Activated CD4-positive, alpha-beta T cell treated with anti-CD3 and anti-CD28 coated beads, Interleukin-2, amount 50 U/mL, for 48 hours (primary cell): Measurements from ENCODE around the gene KCNQ1.

Source experiments
- DNase-seq, 2 experiments: peaks; one replicate each; pipeline ENCODE4 v3.0.0-alpha.2; 2020

The KCNQ1 gene

DNA sequence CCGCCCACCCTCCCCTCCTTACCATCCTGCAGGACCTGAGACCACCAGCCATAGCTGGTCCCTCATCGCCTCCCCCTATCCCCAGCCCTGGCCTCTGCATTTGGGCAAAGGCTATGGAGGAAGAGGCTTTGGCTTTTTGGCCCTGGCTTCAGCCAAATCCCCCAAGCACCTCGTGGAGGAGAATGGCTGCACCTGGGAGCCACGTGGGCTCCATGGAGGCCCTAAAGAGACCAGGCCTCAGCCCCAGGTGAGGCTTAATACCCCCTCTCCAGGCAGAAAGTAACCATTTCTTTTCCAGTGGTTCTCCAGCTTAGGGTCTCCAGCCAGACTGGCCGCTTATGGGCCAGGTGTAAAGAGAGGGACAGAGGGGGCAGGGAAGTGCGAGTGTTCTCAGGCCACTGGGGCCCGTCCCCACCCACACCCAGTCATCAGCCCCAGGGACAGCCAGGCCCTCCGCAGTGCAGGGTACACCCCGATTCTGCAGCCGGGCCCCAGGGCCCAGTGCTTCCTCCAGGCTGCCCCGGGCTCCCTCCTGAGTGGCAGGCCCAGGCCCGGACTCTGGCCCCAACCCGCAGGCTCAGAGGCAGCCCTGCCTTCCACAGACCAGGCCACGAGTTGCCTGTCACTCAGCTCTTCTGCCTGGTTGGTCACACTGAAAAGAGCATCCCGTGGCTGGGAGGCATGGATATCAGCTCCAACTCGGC lies 414.3 kb downstream of the KCNQ1 start:
- no peak for DNase-seq

DNA sequence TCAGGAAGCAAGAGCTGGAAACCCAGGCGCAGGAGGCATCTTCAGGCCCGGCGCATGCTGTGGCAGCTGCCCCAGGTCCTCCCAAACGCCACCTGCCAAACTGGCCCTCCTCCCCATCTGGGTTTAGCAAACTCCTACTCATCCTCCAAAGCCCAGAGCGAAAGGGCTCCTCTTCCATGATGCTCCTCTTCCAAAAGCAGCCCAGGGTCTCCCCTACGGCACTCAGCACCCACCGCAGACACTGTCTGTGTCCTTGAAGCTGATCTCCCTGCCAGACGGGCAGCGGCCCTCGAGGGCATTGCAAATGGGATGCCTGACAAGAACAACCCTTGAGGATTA lies 414.9 kb downstream of the KCNQ1 start:
- DNase-seq: no peak

DNA sequence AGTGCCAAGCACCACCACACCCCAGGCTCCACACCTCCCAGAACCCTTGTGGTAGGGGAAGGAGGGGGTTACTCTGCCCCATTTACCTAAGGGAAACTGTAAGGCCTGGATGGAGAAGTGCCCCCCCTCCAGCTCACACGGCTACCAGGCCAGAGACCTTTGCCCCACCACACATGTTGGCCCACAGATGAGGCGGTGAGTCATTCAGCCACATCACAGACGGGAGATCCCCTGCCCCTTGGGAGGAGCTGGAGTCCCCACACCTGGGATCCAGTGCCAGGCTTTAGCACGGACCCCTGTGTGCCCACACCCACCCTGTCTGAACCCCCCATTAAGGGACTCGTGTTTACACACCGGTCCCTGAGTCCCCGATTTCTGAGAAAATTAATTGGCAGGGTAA lies 415.8 kb downstream of the KCNQ1 start:
- DNase-seq: peak; percentile 9 to 37

DNA sequence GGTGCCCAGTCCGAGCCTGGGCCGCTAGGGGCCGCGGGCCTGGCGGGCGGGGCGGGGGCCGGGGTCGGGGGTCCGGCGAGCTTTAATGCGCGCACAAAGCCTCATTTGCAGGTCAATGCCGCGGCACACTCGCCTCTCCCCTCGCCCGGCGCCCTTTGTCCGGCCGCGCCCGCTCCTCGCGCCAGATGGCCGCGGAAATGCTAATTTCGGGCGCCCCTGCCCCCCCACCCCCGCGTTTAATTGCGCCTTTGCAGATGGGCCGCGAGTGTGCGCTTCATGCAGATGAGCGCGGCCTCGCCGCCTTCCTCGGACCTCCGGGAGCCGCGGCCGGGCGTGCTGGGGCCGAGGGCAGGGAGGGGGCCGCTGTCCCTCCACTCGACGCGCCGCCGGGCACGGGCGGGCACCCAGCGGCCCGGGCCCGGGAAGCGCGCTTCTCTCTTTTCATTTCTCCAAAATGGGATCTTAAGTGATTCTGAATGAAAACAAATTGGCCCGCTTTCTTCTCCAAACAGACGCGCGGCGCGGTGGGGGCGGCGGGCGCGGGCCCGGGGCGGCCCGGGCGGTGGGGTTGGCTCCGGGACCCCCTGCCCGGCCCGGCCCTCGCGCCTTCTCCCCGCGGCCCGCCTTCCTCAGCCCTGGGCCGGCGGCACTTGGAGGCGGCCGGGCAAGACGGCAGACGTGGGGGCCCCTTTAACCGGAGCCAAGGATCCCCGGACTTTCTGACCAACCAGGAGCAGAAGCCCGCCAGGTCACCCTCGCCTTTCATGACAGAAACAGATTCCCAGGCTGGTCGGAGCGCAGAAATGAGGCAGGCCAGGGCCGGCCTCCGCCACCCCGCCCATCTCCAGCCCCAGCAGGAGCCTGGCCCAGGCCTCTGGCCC lies 417.8 kb downstream of the KCNQ1 start:
- DNase-seq: no peak

DNA sequence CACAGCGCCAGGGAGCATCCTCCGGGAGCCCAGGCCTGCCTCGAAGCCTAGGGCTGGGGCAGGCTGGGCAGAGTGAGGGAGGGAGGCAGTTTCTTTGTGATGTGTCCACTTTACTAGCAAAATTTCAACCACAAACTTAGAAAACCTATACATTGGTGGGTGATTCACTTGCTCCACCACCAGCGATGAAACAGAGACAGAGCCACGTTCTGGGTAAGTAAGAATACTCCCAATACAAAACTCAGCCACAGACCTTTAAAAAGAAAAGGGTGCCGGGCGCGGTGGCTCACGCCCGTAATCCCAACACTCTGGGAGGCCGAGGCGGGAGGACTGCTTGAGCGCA lies 418.4 kb downstream of the KCNQ1 start:
- DNase-seq: no peak

DNA sequence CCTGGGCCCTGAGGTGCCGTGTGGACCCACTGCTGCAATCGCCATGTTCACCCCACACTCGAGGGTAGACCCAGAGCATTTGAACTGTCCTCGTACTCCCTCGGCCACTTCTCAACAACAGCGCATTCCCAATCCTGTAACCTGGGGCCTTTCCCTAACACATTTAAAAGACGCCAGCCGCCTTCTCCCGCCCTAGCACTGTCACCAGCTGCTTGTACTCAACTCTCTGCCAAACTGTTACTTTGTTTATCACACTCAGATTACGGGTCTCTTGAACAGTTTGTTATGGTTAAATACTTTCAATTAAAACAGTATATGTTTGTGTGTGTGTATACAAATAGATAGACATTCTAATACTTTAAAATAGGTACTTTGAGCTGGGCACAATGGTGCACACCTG lies 420.1 kb downstream of the KCNQ1 start:
- no peak for DNase-seq

DNA sequence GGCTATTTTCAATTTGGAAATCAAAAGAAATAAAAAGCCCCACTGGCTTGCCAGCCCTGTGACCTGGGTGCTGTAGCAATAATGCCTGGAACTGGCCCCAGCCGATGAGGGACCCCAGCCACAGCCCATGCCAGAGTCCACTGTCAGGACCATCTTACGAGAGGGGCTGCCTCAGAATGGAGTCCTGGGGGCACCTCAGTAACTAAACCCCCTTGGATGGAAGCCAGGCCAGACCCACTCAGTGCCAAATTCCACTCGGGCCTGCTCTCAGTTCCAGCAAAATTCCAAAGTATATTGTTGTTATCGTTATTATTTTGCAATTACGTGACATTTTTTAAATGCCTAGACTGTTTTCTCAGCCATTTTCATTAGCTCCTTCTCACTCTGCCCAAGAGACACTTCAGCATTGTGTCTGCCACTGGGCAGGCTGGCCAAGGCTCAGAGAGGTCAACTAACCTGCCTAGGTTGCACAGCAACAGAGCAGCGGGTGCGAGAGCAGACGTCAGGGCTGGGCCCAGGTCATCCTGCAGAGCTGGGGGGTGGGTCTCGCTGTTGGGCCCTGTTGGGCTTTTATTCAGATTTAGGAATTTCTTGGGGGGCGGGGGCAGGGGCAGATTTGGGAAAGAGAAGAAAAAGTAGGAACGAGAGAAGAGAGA lies 421.2 kb downstream of the KCNQ1 start:
- DNase-seq: no peak

DNA sequence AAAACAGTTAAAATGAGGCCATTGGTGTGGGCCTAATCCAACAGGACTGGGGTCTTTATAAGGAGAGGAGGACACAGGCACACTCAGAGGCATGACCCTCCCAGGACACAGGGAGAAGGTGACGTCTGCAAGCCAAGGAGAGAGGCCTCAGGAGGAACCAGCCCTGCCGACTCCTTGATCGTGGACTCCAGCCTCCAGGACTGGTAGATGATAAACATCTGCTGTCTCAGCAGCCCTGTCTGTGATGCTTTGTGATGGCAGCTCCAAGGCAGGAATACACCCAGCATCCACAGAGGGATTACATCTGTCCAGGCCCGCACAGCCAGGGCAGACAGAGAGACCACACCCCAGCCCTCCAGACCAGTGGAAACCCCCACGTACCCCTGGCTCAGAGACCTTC lies 422.3 kb downstream of the KCNQ1 start:
- DNase-seq: no peak

DNA sequence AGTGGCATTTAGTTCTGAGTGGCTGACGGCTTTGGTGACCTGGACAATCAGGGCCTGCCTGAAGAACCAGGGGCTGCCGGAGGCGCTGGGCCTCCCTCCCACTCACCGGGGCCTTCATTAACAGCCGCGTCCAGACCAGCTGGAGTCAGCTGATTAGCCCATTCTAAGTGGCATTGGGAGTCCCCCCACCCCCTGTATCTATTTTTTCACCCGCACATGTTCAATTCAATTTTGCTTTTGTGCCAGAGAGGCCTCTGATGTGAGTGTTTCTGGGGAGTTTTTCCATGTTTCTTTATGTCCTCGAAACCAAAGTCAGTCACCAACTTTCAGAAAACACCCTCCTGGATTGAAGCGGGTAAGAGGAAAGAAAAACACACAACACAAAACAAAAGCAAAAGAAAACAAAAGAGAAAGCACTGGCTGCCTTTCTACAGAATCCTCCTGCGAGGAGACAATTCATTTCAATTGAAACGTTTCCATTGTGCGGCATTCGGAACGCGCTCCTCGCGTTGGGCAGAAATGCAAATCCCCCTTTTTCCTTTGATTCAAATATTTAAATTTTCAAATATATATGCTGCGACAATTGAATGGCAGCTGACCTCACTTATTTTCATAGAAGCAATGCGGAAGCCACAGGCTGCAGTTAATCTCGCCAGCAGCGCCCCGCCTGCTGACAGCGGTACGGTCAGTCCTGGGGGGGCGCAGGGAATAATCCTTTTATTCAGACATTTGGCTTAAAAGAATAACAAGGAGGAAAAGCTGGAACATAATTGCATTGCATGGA lies 423.1 kb downstream of the KCNQ1 start:
- no peak for DNase-seq

DNA sequence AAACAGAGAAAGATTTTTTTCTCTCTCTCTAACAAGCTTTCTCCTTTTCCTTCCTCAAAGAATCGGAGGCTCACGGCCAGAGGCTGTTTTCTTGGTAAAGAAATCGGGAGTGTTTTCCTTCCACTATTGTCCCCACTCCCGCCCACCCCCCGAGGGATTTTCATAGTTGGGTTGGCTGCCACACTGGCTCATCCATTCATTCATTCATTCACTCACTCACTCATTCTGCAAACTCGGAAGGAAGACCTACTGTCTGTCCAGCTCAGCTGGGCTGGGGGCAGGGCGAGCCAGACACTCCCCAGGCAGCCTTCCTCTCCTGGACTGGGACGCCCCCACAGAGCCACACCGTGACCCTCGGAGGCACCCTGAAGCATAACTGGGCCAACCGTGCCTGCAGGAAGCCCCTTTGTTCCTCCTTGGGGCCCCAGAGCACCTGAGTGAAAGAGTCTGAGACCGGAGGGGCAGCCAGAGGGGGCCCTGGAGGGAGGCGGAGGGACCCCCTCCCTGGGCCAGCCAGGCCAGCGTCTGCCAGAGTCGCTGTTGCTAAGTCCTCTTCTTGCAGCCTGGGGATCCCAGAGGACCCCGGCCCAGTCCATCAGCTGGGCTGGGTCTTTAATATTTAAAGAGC lies 423.8 kb downstream of the KCNQ1 start:
- DNase-seq: no peak

DNA sequence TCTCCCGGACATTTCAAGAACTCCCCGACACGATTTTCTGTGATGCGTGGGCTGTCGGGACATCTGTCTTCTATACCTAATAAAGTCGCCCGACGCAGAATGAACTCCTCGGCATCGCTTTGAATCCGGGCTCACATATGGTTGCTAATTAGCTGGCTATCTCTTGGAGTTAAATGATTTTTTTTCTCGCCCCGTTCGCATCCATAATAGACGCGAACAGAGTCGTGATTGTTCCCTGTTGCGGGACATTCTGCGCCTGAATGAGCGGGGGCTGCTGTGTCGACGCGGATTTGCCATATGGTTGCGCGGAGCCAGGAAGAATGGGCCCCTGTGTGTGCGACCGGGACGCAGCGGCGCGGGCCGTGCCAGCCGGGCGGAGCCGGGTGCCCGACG lies 424.3 kb downstream of the KCNQ1 start:
- no peak for DNase-seq

DNA sequence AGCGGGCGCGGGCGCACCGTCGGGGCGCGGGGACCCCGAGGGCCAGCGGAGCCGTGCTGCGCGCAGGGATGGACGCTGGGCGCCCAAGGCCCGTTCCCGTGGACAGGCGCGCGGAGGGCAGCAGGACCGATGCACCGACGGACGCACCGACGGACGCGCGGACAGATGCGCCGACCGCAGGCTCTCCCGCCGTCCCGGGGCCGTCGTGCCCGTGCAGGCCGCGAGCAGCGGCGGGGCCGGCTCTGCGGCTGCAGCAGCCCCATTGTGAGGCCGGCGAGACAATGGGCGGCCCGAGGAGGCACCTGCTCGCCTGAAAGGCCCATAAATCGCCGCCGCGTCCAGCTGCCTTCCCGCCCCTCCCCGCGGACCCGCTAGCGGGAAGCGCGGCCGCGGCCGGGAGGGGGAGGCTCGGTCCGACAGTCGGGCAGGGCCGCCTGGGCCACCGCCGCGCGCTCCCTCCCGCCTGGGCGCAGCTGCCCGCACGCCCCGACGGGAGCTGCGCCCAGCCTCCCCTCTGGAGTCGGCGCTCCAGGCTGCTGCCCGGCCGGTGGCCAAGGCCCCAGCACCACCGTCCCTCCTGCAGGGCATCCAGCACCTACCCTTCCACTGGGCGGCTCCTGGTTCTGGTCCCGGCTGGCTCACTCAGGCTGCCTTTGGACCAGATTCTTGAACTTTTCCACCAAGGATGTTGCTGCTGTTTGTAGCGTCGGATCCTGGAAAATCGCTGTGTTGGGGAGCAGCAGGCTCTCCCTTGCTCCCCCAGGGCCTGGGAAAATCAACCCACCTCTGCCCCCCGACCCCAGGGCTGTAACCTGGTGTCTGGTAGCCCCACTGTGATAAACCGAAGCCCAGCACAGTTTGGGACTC lies 425.0 kb downstream of the KCNQ1 start:
- no peak for DNase-seq

DNA sequence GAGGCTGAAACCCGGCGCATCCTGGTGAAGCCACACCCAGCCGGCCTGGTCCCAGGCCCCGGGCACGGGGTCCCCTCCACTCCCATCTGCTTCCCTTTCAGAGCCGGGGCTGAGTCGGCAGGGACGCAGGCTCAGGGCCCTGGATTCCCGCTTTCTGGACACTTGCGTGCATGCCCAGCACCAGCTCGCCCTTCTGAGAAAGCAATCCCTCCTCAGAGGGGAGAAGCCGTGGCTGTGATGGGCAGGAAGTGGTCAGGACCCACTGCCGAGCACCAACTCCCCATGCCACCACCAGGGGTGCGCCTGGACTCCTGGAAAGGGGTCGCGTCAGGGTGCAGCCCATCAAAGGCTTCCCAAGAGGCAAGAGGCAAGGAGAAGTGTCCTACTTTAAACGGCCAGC lies 425.7 kb downstream of the KCNQ1 start:
- no peak for DNase-seq

DNA sequence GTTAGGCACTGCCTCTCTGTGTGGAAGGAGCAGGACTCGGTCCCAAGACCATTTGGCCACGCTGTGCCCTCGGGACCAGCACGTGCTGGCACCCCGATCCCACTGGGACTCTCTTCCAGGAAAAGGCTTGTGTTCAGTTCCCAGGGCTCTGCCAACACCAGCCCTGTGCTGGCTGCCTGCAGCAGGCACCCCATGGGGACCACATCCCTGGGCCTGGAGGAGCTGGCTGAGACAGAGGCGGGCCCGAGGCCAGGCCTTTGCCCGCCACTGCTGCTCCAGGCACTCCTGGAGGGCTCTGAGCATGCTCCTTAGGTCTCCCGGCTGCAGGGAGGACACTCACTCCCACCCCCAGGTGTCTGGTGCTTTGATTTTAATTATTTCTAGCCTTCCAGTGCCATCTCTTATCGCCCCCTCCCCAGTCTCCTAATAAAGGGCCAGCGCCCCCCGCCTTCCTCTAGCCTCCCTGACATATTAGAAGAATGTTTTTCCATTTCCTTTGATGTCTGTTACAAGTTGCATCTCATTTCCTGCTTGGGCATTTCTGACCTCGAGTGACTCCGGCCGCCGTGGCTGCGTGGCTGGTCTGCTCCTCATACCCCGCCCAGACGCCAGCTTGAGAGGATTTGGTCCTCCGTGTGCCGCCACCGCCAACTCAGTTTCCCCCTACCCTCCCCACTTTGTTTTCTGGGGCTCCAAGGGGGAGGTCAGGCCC lies 426.3 kb downstream of the KCNQ1 start:
- no peak for DNase-seq

DNA sequence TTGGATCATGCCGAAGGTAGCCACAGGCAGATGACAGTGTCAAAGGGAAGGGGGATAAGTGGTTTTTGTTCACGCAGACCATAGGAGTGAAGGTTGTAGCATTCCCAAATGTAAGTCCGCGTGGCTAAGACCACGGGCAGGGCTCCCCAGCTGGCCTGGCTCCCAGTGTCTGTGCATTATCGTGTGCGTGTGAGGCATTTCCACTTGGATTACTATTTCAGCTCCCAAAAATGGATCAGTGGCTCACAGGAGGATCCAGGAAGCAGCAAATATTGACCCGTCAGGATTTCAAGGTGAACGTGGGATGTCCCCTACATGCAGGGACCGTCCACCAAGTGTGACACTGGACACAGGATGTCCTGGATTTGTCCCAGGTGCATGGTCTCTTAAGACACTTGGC lies 430.2 kb downstream of the KCNQ1 start:
- no peak for DNase-seq

DNA sequence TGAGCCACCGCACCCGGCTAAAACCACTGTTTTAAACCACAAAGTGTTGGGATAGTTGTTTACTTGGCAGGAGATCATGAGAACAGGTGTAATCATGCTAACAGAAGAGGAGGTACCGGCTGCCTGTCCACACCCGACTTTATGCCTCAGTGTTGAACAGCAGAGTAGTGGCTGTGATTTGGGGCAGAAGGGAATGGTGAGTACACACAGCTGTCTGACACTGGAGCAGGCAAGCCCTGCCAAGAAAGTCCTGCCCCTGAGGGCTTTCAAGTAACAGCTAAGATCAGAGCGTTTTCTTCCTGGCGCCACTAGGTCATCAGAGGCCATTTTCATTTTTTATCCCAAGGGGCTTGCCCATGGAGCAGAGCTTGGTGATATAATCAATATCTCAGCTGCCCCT lies 432.7 kb downstream of the KCNQ1 start:
- no peak for DNase-seq

DNA sequence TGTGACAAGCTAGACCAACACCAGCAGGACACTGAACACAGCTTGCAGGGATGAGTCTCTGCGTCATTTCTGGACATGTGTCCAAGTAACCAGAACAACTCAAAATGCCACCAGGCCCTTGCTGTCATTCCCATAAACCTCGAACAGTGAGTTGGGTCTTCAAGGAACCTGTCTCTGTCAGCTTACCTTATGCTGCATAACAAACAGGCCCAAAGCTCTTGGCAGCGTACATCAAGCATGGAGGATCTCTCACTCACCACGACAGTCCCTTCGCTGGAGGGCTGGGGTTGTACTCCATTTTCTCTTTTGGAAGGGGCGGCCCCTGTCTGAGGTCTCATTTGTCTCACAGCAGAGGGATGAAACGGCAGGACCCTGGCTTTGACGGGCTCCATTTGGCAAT lies 434.0 kb downstream of the KCNQ1 start:
- no peak for DNase-seq

DNA sequence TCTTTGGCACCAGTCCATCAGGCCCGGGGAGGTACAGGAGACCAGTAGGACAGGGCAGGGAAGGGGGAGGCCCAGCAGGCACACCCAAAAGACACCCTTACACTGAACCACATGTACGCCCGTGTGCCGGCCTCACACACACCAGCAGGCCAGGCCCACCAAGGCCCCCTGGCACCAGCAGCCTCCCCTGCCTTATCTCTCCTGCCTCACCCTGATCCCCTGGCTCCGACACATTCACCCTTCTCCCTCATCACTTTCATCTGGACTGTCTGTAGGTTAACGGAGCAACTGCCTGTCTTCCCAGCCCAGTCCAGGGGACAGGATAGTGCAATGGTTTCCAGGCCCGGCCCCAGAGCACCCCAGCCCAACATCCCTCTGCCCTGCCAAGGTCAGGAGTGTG lies 435.8 kb downstream of the KCNQ1 start:
- no peak for DNase-seq

DNA sequence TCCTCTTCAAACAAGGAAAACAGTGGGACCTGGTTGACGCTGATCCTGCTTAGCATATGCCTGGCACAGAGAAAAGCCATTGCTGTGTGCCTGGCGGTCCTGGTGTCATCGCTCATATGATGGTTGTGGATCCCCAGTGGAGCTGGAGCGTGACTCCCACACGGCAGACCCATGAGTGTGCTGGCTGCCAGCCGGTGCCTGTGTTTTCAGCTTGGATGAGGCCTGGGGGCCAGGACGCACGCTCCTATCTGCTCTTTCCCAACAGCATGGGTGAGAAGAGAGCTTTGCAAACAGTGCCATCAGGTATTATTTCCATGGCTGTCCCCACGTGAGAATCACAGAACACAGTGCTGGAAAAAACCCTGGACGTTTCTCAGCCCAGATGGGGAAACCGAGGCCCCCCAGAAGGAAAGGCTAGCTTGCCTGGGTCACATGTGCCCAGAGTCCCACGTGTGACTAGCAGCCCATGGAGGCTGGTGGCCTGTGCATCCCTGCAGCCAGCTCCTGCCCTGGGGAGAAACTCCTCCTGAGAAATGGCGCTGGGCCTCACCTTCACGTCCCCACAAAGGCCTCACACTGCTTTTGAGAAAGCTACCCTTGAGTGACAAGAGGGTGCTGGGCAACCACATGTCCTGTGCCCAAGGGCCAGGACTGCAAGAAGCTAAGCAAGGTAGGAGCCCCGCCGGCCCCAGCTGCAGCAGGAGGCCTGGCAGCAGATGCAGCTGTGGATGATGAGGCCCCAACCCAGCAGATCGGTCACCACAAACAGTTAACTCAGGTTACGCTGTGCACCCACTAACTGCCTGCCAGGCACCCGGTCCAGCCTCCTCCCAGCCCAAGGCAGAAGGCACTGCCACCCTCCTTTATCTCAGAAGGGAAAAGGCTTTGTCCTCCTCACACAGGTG lies 436.5 kb downstream of the KCNQ1 start:
- no peak for DNase-seq

DNA sequence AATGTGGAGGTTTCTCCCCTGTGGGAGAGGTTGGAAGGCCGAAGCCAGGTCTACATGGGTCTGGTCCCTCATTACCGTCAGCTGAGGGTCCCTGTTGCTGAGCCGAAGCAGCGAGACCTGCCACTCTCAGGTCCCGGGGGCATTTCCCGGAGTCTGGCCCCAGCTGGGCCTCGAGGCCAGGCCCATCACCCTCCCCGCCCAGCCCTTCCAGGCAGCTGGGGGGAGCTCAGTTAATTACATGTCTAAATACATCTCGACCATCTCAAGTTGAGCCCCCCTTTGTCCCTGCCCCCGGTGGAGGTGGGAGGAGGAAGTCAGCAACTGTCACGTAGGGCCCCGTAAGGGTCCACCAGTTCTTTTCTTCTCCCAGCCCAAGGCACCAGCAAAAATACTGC lies 437.2 kb downstream of the KCNQ1 start:
- DNase-seq: no peak
